A549 (cell line): ENCODE measurements around the gene NAV2.

Experiments
- BHLHE40 ChIP-seq: IDR thresholded peaks from 2 replicates; pipeline ENCODE4 v1.6.1; 2012; ENCODE audit warnings: low read depth, low read length, inconsistent platforms
- CTCF ChIP-seq: fragments of >200 bp; sonication (Bioruptor Twin); formaldehyde crosslinking; IDR thresholded peaks from 3 replicates; pipeline ENCODE4 v1.5.1; 2016
- FOXS1 ChIP-seq: fragments of 250-450 bp; sonication (Bioruptor Pico); IDR thresholded peaks from 2 replicates; pipeline ENCODE4 v1.5.0; 2020; ENCODE audit warnings: mild to moderate bottlenecking, moderate library complexity
- KDM1A ChIP-seq: fragments of 200-600 bp; sonication (generic); IDR thresholded peaks from 2 replicates; pipeline ENCODE4 v1.6.1; 2016; ENCODE audit warnings: low read depth, mild to moderate bottlenecking
- NPAS2 ChIP-seq: fragments of 250-450 bp; sonication (Bioruptor Pico); IDR thresholded peaks from 2 replicates; pipeline ENCODE4 v1.8.0; 2022; ENCODE audit warnings: mild to moderate bottlenecking, moderate library complexity, borderline replicate concordance
- POLR2A ChIP-seq: IDR thresholded peaks from 2 replicates; pipeline ENCODE4 v1.6.1; 2012; ENCODE audit warnings: mild to moderate bottlenecking, low read length
- REST ChIP-seq: fragments of 200-600 bp; sonication (generic); IDR thresholded peaks from 2 replicates; pipeline ENCODE4 v1.6.1; 2016; ENCODE audit warnings: antibody characterized with exemption, mild to moderate bottlenecking, moderate library complexity
- SREBF2 ChIP-seq: fragments of 450-650 bp; IDR thresholded peaks from 2 replicates; pipeline ENCODE4 v1.6.1; 2014; ENCODE audit warnings: mild to moderate bottlenecking, moderate library complexity
- TF ChIP-seq, protein P1 (sequence below): IDR thresholded peaks from 2 replicates; pipeline ENCODE4 v1.6.1; 2012

- no peak for TF ChIP-seq BHLHE40
- TF ChIP-seq KDM1A: no peak
- TF ChIP-seq NPAS2 (CRISPR knock-in tag): no peak
- TF ChIP-seq, protein P1, sequence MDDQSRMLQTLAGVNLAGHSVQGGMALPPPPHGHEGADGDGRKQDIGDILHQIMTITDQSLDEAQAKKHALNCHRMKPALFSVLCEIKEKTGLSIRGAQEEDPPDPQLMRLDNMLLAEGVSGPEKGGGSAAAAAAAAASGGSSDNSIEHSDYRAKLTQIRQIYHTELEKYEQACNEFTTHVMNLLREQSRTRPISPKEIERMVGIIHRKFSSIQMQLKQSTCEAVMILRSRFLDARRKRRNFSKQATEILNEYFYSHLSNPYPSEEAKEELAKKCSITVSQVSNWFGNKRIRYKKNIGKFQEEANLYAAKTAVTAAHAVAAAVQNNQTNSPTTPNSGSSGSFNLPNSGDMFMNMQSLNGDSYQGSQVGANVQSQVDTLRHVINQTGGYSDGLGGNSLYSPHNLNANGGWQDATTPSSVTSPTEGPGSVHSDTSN: no peak
- TF ChIP-seq POLR2A: no peak
- no peak for TF ChIP-seq CTCF
- TF ChIP-seq REST: no peak
- no peak for TF ChIP-seq FOXS1 (CRISPR knock-in tag)
- TF ChIP-seq SREBF2: no peak
Measured at GRCh38 chr11:19677381-19678080, 35.1 kb upstream of the NAV2 start.
